Amygdala (tissue), 56 donors: ENCODE measurements around the gene CDC42SE2.
"Not testable (repeated sequence)": the region's sequence is repeated elsewhere in the genome, so short reads cannot be mapped to it uniquely, and the experiment has no call there.

ENCODE experiments used
- DNase-seq, 56 donors: peaks; one replicate each; lab custom pipeline; 2025; lab: John Stamatoyannopoulos, UW

CDC42SE2 gene

DNA sequence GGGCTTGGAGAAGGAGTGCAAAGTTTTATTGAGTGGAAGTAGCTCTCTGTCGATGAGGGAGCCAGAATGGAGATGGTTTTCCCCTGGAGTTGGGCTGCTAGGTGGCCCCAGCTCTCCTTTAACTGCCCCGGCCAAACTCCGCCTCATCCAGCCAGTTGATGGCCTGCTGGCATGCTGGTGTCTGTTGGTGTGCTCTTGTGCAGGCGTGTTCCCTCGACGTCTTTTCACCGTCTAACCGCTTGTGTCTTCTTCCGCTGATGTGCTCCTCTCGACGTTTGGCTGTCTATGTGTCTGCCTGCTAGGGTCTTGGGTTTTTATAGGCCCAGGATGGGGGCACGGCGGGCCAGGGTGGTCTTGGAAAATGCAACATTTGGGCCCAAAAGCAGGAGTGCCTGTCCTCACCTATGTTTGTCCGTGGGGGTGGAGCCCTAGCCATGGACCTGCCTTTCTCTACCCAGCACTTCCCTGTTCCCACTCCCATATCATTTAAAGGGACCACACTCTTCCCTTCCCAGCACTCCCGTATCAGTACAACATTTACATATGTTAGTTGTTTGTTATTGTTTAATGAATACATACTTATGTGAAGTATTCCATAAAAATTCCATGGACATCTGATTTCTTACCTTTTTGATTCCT, 97.9 kb downstream of the CDC42SE2 start:
- DNase-seq: no peak

DNA sequence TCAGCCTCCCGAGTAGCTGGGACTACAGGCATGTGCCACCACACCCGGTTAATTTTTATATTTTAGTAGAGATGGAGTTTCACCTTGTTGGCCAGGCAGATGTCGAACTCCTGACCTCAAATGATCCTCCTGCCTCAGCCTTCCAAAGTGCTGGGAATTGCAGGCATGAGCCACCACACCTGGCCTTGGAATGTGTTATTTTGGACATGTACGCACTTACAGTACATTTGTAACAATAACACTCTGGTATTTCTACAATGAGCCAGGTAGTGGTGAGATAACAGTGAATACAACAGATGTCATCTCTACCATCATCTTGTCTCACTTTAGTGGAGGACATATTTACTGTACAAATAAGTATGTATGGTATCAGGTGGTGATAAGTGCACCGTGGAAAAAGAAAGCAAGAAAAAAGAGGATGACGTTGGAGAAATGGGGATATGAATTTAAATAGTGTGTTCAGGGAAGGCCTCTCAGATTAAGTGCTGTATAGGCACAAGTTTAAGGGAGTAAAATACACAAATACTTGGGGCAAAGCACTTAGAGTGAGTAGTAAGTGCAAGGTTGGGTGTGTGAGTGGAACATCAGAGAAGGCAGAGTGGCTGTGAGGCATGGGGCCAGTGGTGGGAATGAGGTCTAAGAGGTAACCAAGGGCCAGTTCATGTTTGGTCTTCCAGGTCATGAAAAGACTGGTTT, 100.1 kb downstream of the CDC42SE2 start:
- no peak for DNase-seq

DNA sequence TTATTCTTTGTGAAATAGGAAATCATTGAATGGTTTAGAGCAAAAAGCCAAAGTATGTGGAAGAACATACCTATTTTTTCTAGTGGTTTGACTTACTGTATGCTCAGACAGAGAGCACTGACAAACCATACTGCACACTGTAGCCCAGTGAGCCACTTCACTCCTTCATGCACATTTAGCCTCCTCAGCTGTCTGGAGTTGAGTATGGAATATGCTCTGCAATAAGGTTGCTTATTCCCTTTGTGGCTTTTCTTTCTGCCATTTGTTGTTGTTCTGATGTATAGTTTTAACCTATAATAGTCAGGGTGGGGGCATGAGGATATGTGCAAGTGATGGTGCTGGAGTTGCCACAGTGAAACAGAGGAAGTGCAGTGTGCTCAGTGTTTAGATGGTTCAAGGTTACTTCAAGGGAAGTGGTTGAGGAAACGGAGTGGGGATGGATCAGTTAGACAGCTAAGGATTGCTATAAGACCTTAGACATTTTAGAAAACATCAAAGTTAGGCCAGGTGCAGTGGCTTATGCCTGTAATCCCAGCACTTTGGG, 100.7 kb downstream of the CDC42SE2 start:
- no peak for DNase-seq

DNA sequence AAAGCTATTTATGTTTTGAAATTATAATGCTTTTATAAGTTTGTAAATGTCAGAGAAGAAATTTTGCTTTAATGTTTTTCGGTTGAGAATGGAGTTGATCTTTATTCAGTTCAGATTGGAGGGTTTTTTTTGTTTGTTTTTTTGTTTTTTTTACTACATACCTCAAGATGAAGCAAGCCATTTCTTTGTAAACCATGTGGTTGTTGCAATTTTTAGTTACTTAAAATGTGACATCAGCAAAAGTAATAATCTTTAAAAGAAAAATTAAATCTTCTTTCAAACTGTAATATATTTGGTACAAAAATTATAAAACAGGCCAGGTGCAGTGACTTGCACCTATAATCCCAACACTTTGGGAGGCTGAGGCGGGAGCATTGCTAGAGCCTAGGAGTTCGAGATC, 102.6 kb downstream of the CDC42SE2 start:
- no peak for DNase-seq

DNA sequence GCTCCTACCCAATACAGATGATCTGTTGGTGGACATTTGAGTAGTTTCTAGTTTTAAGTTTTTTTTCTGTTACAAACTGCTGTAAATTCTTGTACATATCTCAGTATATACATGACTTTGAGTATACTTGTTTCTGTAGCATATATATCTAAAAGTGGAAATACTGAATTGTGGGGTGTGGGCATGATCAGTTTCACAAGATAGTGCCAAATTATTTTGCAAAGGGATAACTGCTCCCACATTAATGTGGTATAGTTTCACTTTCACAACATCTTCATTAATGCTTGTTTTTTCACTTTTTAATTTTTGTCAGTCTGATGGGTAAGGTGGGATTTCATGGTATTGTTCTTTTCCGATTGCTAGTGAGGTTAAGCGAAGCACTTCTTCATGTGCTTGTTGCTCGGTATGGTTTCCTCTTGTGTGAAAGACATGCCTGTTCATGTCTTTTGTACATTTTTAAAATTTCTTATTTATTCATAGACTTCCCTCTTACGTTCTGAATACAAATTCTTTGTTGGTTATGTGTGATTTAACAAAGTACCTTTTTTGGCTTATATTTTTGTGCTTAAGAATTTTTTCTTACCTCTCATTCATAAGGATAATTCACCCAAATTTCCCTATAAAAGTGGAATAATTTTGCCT, 103.5 kb downstream of the CDC42SE2 start:
- no peak for DNase-seq

DNA sequence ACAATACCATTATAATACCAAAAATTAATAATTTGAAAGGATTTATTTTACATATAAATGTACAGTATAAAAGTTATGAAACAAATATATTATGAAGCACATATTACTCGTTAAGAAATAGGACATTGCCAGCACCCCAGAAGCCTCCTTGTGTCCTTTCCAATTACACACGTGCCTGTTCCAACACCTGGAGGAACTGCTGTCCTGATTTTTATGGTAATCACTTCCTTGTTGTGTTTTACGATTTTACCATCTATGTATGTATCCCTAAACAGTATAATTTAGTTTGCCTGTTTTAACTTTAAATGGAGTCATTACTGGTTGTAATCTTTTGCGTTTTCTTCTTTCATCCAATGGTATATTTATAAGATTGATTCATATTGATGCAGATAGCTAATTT, 105.0 kb downstream of the CDC42SE2 start:
- no peak for DNase-seq

DNA sequence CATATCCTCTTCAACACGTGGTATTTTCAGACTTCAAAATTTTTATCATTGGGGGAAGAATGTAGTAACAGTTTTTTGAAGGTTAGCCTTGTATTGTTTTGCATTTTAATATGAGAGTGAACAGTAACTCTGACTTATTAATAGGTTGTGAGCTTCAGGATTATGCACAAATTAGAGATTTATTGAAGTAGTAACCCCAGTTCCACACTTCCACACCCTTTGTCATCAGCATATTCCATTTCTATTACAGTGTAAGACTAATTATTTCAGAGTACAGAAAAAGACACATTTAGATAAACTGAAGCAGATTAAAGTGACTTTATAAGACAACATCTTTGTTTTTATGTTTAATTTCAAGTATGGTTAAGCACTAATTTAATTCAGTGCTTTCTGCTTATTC, 105.7 kb downstream of the CDC42SE2 start:
- no peak for DNase-seq

DNA sequence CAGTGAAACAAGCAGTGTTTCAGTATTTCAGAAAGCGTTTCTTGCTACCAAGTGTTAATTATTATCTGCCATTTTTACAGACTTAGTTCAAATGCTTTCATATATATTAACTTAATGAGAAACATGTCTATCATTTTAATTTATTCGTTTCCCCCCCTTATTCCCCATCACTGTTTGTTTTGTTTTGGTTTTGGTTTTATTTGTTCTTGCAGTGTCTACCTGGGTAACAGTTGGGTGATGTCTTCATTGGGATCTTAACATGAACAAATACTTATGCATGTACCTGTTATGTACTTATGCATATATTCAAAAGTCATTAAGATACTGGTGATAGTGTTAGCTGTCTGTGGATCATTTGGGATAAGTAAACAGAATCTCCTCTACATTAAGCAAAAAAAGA, 108.0 kb downstream of the CDC42SE2 start:
- no peak for DNase-seq

DNA sequence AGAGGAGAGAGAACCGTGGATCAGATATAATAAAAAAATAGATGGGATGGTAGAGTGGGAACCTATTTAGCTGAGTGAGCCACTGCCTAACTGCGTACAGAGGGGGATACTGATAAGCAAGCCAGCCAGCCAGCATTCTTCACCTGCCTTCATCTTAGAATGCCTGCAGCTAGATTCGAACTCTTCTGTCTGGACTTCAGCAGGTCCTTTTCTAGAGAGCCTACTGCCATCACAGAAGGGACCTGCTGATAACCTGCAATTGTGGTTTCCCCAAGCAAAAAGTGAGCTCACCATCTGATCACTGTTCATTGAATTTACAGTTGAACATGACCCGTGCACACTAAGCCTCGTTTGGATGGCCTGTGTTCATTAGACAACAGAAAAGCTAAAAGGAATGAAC, 109.4 kb downstream of the CDC42SE2 start:
- DNase-seq: no peak

DNA sequence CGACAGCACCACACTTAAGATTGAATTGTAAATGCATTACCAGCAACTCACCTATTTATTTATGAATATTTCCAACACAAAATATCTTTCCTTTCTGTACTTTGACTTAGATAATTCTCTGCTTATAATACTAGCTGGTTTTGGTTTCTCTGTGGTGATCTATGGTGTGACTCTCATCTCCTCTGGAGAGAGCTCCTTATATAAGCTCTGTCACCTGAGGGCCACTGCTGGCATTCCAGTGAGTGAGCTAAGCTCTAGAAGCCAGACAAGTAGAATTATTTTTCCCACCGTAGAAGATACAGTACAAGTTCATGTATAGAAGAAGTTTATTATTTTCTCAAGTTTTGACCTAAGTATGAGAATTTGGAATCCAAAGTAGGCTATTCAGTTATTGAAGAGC, 111.5 kb downstream of the CDC42SE2 start:
- DNase-seq: no peak

DNA sequence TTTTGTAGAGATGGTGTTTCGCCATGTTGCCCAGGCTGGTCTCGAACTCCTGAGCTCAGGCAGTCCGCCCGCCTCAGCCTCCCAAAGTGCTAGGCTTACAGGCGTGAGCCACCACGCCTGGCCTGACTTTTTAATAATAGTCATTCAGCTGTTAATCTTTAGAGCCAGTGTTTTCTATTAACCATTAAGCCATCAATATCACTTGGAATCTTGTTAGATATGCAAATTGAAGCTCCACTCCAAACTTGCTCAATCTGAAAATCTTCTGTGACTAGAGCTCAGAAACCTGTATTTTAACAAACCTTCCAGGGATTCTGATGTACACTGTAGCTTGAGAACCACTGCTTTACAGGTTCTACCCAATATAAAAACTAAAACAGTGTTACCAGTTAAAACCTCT, 113.5 kb downstream of the CDC42SE2 start:
- DNase-seq: no peak

DNA sequence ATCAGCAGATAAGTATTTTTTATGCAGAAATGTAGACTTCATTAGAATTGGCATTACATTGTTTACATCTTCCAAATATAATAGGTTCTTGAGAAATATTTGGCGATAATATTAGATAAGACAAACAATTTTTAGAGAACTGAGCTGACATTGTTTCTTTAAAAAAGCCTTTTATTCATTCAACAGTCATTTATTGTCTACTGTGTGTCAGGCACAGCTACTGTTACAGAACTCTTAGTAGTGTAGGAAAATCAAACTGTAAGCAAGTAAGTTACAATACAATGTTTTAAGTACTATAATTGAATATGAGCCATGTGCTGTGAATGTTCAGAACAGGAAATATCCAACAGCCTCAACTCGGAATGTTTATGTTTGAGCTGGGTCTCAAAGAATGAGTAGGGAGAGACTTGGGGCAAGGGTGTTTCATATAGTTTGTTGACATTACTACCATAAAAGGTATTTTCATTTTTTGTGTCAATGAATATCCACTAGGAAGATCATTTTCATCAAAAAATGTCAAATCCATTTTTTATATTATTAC, 114.0 kb downstream of the CDC42SE2 start:
- no peak for DNase-seq

DNA sequence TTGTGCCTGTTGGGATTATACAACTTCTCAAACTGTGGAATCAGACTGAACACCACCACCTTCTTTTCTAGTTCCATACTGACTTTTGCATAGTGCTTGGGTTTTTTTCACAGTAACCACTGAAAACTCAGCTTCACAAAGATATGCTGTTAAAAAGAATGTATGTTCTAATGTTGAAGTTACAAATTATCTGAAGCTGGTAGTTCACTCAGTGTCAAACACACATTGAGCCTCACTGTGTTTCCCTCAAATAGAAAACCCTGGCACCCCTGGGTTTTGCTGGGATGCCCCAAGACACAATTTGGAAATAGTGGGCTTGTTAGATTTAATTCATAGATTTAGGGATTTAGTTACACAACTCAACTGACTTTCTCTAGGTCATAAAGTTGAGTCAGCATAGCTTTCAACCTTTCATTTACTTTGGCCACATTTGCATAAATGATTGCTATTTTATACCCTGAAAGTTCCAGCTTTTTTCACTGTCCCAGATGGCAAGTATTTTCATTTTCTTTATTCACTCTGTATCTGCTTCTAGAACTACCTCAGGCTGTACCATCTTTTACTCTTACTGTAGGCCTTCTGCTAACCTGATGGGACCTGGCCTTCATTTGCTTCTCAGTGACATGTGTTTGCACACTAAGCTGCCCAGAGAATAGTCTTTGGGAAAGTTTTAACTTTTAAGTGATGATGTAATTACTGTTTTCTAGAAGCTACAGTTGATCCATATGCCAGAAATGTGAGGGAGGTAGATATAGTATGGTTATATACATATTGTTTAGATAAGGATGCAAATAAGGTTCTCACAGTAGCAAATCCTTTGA, 115.1 kb downstream of the CDC42SE2 start:
- no peak for DNase-seq

DNA sequence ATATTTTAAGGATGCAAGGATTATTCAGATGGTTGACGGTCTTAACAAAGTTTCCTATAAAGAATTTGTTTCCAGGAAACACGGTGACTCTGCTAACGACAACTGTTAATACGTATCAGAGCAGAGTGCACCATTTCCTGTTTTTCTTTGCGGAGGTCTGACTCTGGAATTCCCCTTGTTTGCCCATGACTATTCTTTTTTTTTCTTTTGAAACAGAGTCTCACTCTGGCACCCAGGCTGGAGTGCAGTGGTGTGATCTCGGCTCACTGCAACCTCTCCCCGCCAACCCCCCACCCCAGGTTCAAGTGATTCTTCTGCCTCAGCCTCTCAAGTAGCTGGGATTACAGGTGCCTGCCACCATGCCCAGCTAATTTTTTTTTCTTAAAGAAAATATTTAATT, 115.9 kb downstream of the CDC42SE2 start:
- DNase-seq: no peak

DNA sequence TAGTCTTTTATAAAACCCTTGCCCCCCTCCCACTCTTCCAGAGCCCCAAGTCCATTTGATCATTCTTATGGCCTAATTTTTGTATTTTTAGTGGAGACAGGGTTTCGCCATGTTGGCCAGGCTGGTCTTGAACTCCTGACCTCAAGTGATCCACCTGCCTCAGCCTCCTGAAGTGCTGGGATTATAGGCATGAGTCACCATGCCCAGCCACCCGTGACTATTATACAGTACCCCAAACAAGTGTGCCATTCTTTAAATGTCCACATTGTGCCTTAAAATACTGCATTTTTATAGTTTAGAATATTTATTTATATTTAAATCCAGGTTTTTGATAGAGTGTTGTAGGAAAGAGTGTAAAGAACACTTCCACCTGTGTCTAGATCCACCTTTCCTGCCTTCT, 116.4 kb downstream of the CDC42SE2 start:
- DNase-seq: not testable (repeated sequence)

DNA sequence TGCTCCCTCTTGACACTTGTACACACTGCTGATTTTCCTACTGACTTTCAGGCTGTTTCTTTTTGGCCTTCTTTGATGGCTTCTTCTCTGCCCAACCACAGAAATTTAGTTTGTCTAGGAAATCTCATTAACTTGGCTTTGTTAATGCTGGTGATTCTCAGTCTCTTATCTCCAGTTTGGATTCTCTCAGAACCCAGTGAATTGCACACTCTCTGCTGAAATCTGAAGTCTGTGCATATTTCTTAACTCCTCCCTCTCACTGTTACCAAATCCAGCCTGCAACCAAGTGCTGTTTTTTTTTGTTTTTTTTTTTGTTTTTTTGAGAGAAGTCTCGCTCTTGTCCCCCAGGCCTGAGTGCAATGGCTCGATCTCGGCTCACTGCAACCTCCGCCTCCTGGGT, 117.2 kb downstream of the CDC42SE2 start:
- no peak for DNase-seq

DNA sequence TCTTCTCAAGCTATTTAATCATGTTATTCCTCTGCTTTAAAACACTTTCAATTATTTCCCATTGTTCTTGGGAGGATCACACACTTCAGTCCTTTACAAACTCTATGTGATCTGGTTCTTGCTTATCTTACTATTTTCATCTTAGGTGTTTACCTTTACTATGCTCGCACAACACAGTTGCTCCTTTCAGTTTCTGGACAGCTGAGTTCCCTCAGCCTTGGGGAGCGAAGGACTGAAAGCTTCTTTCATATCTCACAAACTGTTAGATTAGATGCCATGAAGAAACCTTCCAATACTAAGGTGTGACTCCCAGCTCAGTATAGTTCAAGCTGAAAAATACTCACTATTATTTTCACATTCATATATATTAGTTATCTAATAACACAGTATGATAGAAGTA, 117.9 kb downstream of the CDC42SE2 start:
- no peak for DNase-seq

DNA sequence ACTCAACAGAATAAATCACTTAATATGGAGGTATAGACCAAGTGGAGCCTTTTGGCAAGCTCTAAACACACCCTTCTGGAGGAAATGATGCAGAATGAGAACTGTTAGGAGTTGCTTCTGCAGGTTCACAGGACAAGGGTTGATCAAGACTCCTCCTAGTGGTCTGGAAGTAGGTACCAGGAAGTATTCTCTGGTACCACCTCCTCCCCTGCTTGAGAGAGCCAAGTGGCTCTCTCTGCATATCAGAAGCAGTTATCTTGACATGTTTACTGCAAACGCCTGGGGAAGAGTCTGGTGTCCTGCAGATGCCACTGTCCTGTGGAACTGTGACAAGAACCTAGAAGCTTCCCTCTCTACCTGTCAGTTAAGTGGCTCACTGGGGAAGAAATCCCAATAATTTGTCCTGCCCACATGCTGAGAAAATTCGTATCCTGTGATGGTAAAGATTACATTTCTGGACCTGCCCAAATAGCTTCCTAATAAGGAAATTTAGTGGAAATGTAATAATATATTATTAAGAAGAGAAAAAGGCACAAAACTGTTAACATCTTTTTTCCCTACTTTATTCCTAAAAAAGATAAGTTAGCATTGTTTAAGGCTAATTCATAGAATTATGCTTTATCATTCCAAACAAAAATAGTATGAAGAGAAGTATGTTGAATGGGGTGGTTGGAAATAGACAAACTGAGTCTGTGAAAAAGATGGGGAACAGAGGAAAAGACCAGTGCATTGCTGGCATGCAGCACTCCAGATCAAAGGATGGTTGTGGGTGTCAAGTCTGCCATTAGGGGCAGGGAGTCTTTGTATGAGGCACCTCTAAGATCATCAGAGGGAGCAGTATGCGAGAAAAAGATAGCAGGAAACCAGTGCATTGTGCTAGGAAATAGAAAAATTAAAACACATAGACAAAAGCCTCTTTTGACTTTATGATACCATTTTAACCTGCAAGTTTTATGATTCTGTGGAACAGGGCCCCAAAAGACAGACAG, 118.8 kb downstream of the CDC42SE2 start:
- peak in 1 of 56 donors; percentile 18 for DNase-seq

DNA sequence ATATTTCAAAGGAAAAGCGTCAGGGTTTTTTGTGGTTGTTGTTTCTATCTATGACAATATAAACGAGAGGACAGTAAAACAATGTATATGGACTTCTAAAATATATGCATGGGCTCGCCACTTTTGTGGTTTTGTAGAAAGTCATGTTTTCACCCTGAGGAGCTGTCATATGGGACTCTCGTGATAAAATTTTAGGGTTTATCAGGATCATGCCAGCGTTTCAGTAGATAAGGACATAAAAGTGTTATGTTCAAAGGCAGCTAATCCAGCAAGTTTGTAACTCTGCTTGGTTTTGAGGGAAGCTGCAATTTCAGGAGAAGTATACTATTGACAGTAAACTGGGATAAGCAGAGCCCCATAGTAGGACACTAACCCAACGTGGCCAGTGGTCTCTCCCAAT, 120.3 kb downstream of the CDC42SE2 start:
- no peak for DNase-seq
